WTC11 (cell line): ENCODE measurements around the gene CD300A. TPM values are rescaled to one million over a fixed set of nuclear protein-coding genes. Genes with fewer than 3 reads are reported as not detected.

Experiments used
- ATAC-seq: fragments of 200-7000 bp; cut with Tn5 transposase; 2 replicates; pipeline ENCODE4 v1.10.0; 2021; ENCODE audit warnings: mild to moderate bottlenecking, moderate library complexity
- CTCF ChIA-PET: fragments of 300-600 bp; sonication (Branson Sonifier 250); formaldehyde crosslinking; loops from one replicate; lab custom pipeline; 2021; ENCODE audit warnings: antibody characterized with exemption; lab: Charles Lee
- POLR2A ChIA-PET: fragments of 350-600 bp; sonication (Branson Sonifier 250); formaldehyde crosslinking; loops from one replicate; lab custom pipeline; 2021; ENCODE audit warnings: antibody characterized with exemption; lab: Charles Lee
- DNase-seq: peaks from one replicate; pipeline ENCODE4 v3.0.0; 2021; ENCODE audit warnings: low spot score
- H3K27ac Mint-ChIP-seq: 2 replicates; pipeline ENCODE4 v1.8.0; 2021; ENCODE audit warnings: mixed read lengths
- H3K27me3 Mint-ChIP-seq: 2 replicates; pipeline ENCODE4 v1.8.0; 2021; ENCODE audit warnings: low read depth, mild to moderate bottlenecking, moderate library complexity, mixed read lengths
- H3K36me3 Mint-ChIP-seq: 2 replicates; pipeline ENCODE4 v1.8.0; 2021; ENCODE audit warnings: mixed read lengths
- H3K4me1 Mint-ChIP-seq: 2 replicates; pipeline ENCODE4 v1.8.0; 2022; ENCODE audit warnings: mixed read lengths
- H3K4me3 Mint-ChIP-seq: 2 replicates; pipeline ENCODE4 v1.8.0; 2021; ENCODE audit warnings: mild to moderate bottlenecking, moderate library complexity, mixed read lengths
- H3K9me3 Mint-ChIP-seq: 2 replicates; pipeline ENCODE4 v1.8.0; 2021; ENCODE audit warnings: mixed read lengths
- CBFB ChIP-seq: sonication (generic); formaldehyde crosslinking; IDR thresholded peaks from 2 replicates; pipeline ENCODE4 v1.8.1; 2022; ENCODE audit warnings: mild to moderate bottlenecking, low read depth, missing genetic modification reagents
- E2F1 ChIP-seq: sonication (generic); formaldehyde crosslinking; IDR thresholded peaks from 2 replicates; pipeline ENCODE4 v1.8.0; 2022; ENCODE audit warnings: mild to moderate bottlenecking, missing genetic modification reagents
- E2F5 ChIP-seq: sonication (generic); formaldehyde crosslinking; IDR thresholded peaks from 2 replicates; pipeline ENCODE4 v1.8.1; 2022; ENCODE audit warnings: mild to moderate bottlenecking, moderate library complexity, missing genetic modification reagents
- ERG ChIP-seq: fragments of 250-450 bp; sonication (Bioruptor Pico); IDR thresholded peaks from 2 replicates; pipeline ENCODE4 v1.8.0; 2021; ENCODE audit warnings: mild to moderate bottlenecking
- GABPB1 ChIP-seq: sonication (generic); formaldehyde crosslinking; IDR thresholded peaks from 2 replicates; pipeline ENCODE4 v1.8.1; 2023; ENCODE audit warnings: mild to moderate bottlenecking, missing genetic modification reagents
- GRHL2 ChIP-seq: fragments of 250-450 bp; sonication (Bioruptor Pico); IDR thresholded peaks from 2 replicates; pipeline ENCODE4 v1.8.0; 2022; ENCODE audit warnings: mild to moderate bottlenecking, moderate library complexity; ENCODE audit not compliant: insufficient replicate concordance, severe bottlenecking
- HMGA2 ChIP-seq: fragments of 250-450 bp; sonication (Bioruptor Pico); IDR thresholded peaks from 2 replicates; pipeline ENCODE4 v1.4.0; 2021; ENCODE audit warnings: mild to moderate bottlenecking, moderate library complexity
- HMGXB4 ChIP-seq: sonication (generic); formaldehyde crosslinking; IDR thresholded peaks from 2 replicates; pipeline ENCODE4 v1.8.1; 2023; ENCODE audit warnings: mild to moderate bottlenecking, moderate library complexity, missing genetic modification reagents
- KAT7 ChIP-seq: sonication (generic); formaldehyde crosslinking; IDR thresholded peaks from 2 replicates; pipeline ENCODE4 v1.8.1; 2023; ENCODE audit warnings: missing genetic modification reagents, mild to moderate bottlenecking, borderline replicate concordance
- MXD4 ChIP-seq: fragments of 250-450 bp; sonication (Bioruptor Pico); IDR thresholded peaks from 2 replicates; pipeline ENCODE4 v1.8.0; 2021; ENCODE audit warnings: mild to moderate bottlenecking, moderate library complexity, borderline replicate concordance
- NFE2L1 ChIP-seq: sonication (generic); formaldehyde crosslinking; IDR thresholded peaks from 2 replicates; pipeline ENCODE4 v1.8.1; 2023; ENCODE audit warnings: missing genetic modification reagents
- NR3C1 ChIP-seq: sonication (generic); formaldehyde crosslinking; conservative IDR thresholded peaks from 2 replicates; pipeline ENCODE4 v1.8.1; 2023; ENCODE audit warnings: low read depth, mild to moderate bottlenecking, missing genetic modification reagents
- RORB ChIP-seq: fragments of 250-450 bp; sonication (Bioruptor Pico); IDR thresholded peaks from 2 replicates; pipeline ENCODE4 v1.9.0; 2021; ENCODE audit warnings: mild to moderate bottlenecking
- TCF7 ChIP-seq: sonication (generic); formaldehyde crosslinking; IDR thresholded peaks from 2 replicates; pipeline ENCODE4 v1.8.0; 2022; ENCODE audit warnings: mild to moderate bottlenecking, low read depth, missing genetic modification reagents, moderate library complexity
- USF1 ChIP-seq: sonication (generic); formaldehyde crosslinking; IDR thresholded peaks from 2 replicates; pipeline ENCODE4 v1.8.0; 2022; ENCODE audit warnings: mild to moderate bottlenecking, missing genetic modification reagents
- USF2 ChIP-seq: sonication (generic); formaldehyde crosslinking; IDR thresholded peaks from 2 replicates; pipeline ENCODE4 v1.8.1; 2023; ENCODE audit warnings: mild to moderate bottlenecking, missing genetic modification reagents, moderate library complexity
- ZNF281 ChIP-seq: sonication (generic); formaldehyde crosslinking; IDR thresholded peaks from 2 replicates; pipeline ENCODE4 v1.8.0; 2023; ENCODE audit warnings: mild to moderate bottlenecking, missing genetic modification reagents
- ZNF416 ChIP-seq: fragments of 250-450 bp; sonication (Bioruptor Pico); IDR thresholded peaks from 2 replicates; pipeline ENCODE4 v1.9.0; 2021; ENCODE audit warnings: mild to moderate bottlenecking, inconsistent platforms
- ZNF423 ChIP-seq: fragments of 250-450 bp; sonication (Bioruptor Pico); IDR thresholded peaks from 2 replicates; pipeline ENCODE4 v2.1.2; 2022; ENCODE audit warnings: mild to moderate bottlenecking, moderate library complexity
- total RNA-seq: library from RNA; stranded (reverse); gene quantifications from 3 replicates; pipeline ENCODE4 v1.2.3, GENCODE V29; 2021

CD300A gene
- total RNA-seq, 1 experiment from 2014 or later = 1.1 TPM

- TF ChIP-seq USF2 (CRISPR knock-in tag) (no peak), KAT7 (CRISPR knock-in tag) (no peak), E2F5 (no peak), HMGA2 (CRISPR knock-in tag) (no peak), ZNF423 (CRISPR knock-in tag) (no peak)
- TF ChIP-seq, all 79 proteins: peak for 0
Observed at GRCh38 chr17:74430385-74430705, 36.1 kb upstream of the CD300A start (continued).

- Mint-ChIP-seq H3K4me3 (peak overlapping the region; percentile 84), H3K4me1 (peaks cover 39% of the 10 kb centered on the region), H3K9me3 (no peaks in the 10 kb centered on the region), H3K27ac (peak overlapping the region; percentile 53), H3K27me3 (peaks cover 37% of the 10 kb centered on the region), H3K36me3 (no peaks in the 10 kb centered on the region; the same call in 1 of the 2 replicates)
- no peak for TF ChIP-seq ERG (CRISPR knock-in tag)
- no peak for TF ChIP-seq TCF7
- TF ChIP-seq ZNF416 = no peak
- TF ChIP-seq HMGXB4 (CRISPR knock-in tag) = peak; percentile 54
- no peak for TF ChIP-seq E2F1 (CRISPR knock-in tag)
- TF ChIP-seq USF1 (CRISPR knock-in tag) = peak; percentile 12; the same call in 1 of the 2 replicates
- no peak for TF ChIP-seq GRHL2 (CRISPR knock-in tag)
- no peak for TF ChIP-seq CBFB
- TF ChIP-seq ZNF281 (CRISPR knock-in tag) = peak; percentile 50; the same call in 1 of the 2 replicates
- TF ChIP-seq RORB (CRISPR knock-in tag) = no peak
- TF ChIP-seq GABPB1 (CRISPR knock-in tag) = peak; percentile 4; the same call in 1 of the 2 replicates
- 0 out of 2 replicates have a peak, but pooled peaks have one; percentile 13 for TF ChIP-seq NR3C1
- no peak for TF ChIP-seq MXD4 (CRISPR knock-in tag)
- TF ChIP-seq NFE2L1 (CRISPR knock-in tag) = no peak
- peak; percentile 75 for TF ChIP-seq ZNF423 (CRISPR knock-in tag)
- DNase-seq (peak; percentile 77), ATAC-seq (peak; percentile 7)
- ChIA-PET CTCF (interaction anchor here (0.7 to 2.8 kb wide), 12 partner anchors 8 to 306 kb away, joined by 3 to 29 read pairs (median 4); partner anchors contain the start of genes BTBD17 and RAB37), POLR2A (interaction anchor here (0.5 to 2.0 kb wide), 4 partner anchors 12 to 216 kb away, joined by 3 to 17 read pairs (median 4); no protein-coding TSS in a partner anchor)
Observed at GRCh38 chr17:74430706-74431567, 35.5 kb upstream of the CD300A start.
